ENCODE results near the gene KCNK15.

- no peak for TF ChIP-seq CTCF (IDR thresholded peaks at IDR 0.05)
- TF ChIP-seq POLR2A (IDR thresholded peaks at IDR 0.05), result no peak
Observed at GRCh38 chr20:44698351-44698750, 47.3 kb upstream of the KCNK15 start.

Measured in thyroid gland (tissue), 4 donors.